ENCODE results near the gene SOX6.
"Not testable (repeated sequence)": the region's sequence is repeated elsewhere in the genome, so short reads cannot be mapped to it uniquely, and the experiment has no call there.

DNA sequence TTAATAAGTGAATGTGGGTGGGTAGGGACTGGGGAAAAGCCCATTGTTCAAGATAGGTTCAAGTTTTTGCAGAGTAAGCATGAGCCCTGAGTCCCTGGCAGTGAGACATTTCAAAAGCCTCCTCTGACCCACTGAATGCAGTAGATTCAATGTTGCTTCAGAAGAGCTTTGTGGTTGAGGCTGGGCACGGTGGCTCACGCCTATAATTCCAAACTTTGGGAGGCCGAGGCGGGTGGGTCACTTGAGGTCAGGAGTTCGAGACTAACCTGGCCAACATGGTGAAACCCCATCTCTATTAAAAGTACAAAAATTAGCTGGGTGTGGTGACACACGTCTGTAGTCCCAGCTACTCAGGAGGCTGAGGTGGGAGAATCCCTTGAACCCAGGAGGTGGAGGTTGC is 433.6 kb downstream of the SOX6 start:
- TF ChIP-seq CTCF, POLR2A (IDR thresholded peaks at IDR 0.05): not testable (repeated sequence)
